ENCODE data around the gene MFRP. TPM values are rescaled to one million over a fixed set of nuclear protein-coding genes. Genes with fewer than 3 reads are reported as not detected.

The MFRP gene
- total and polyA plus RNA-seq, 10 of the 15 experiments (the other 5 are each of a cell fraction or from before 2014, with no cell fraction given) = not detected

- BruUV-seq (replicated peaks) = no TSS peak
- Histone ChIP-seq H3K9ac (ENCODE audit: control insufficient read depth, insufficient read depth, low read length) (no peak overlapping the region), H3K79me2 (ENCODE audit: control insufficient read depth, insufficient read depth, low read length) (no peaks in the 10 kb centered on the region), H3K4me1 (ENCODE audit: control insufficient read depth, insufficient read depth, low read length) (peaks cover 7% of the 10 kb centered on the region), H2AFZ (ENCODE audit: control insufficient read depth, low read depth, low read length) (no peak overlapping the region), H3K4me2 (ENCODE audit: control insufficient read depth, insufficient read depth) (no peak overlapping the region), H3K27ac (ENCODE audit: control insufficient read depth, insufficient read depth) (no peak overlapping the region), H3K36me3 (ENCODE audit: control insufficient read depth in 2 of 2, insufficient read depth in 2 of 2, low read length in 1 of 2) (no peaks in the 10 kb centered on the region), H3K9me3 (replicated peaks; ENCODE audit: control insufficient read depth, insufficient read depth, low read length) (no peaks in the 10 kb centered on the region), H4K20me1 (ENCODE audit: control insufficient read depth, insufficient read depth) (0 out of 2 replicates have a peak, but pooled peaks cover 2% of the 10 kb centered on the region), H3K4me3 (no peak overlapping the region), H3K27me3 (replicated peaks in 1 of 2; ENCODE audit: control insufficient read depth in 2 of 2, insufficient read depth in 2 of 2, low read length in 1 of 2) (peaks cover 4 to 8% of the 10 kb centered on the region in 2 experiments; a peak in 3 of 4 replicates)
- DNase-seq (ENCODE audit: low read depth, low spot score) (no peak), ATAC-seq (no peak), FAIRE-seq (no peak)
- 44% methylated on average over 11 of the region's 11 CpGs for WGBS (ENCODE audit: insufficient coverage, insufficient replicate concordance, low lambda C conversion rate, missing lambda C conversion rate)
- TF ChIP-seq POLR2AphosphoS2 (IDR thresholded peaks at IDR 0.05; ENCODE audit: low read depth, low read length) (no peak), CHD4 (IDR thresholded peaks at IDR 0.05) (no peak), NKRF (conservative IDR thresholded peaks at IDR 0.05) (no peak), EED (IDR thresholded peaks at IDR 0.05; ENCODE audit: low read depth) (no peak), USF2 (IDR thresholded peaks at IDR 0.05; ENCODE audit: borderline replicate concordance, low read depth, low read length) (no peak), SMC3 (IDR thresholded peaks at IDR 0.05; ENCODE audit: borderline replicate concordance, low read length) (no peak), NFIC (IDR thresholded peaks at IDR 0.05; ENCODE audit: low read depth, low read length) (no peak), KDM1A (IDR thresholded peaks at IDR 0.05; ENCODE audit: borderline replicate concordance) (no peak)
- ChIA-PET POLR2A (interaction anchor here (1.1 to 1.6 kb wide), 2 partner anchors 8 to 21 kb away, joined by 3 read pairs; no protein-coding TSS in a partner anchor), RAD21 (ENCODE audit: unreplicated experiment) (interaction anchor here (1.6 to 2.2 kb wide), 4 partner anchors 8 to 112 kb away, joined by 5 to 16 read pairs (median 8); no protein-coding TSS in a partner anchor), CTCF (interaction anchor here (0.6 to 3.0 kb wide), 6 partner anchors 9 to 113 kb away, joined by 3 to 25 read pairs (median 4); no protein-coding TSS in a partner anchor), SMC1A (ENCODE audit: uncharacterized antibody, unreplicated experiment) (interaction anchor here (1.1 to 1.5 kb wide), 2 partner anchors 24 to 113 kb away, joined by 3 to 7 read pairs; no protein-coding TSS in a partner anchor)
- intact Hi-C loops (cut with micrococcal nuclease; ENCODE audit: unreplicated experiment) = no loop called here
- in situ Hi-C loops (cut with MboI) = no loop called here
These were observed 15.6 kb upstream of the MFRP start for GRCh38 chr11:119361941-119362725.
